Muscle layer of colon (tissue), 2 donors: ENCODE results near the gene USP15.

Source experiments
- H3K27ac ChIP-seq: one replicate; pipeline ENCODE4 v1.7.0; 2013; ENCODE audit warnings: low read depth, mild to moderate bottlenecking, low read length, moderate library complexity
- H3K27me3 ChIP-seq, 2 donors: one replicate each; pipeline ENCODE4 v1.7.0; 2013; ENCODE audit warnings: low read length in 2 of 2, mild to moderate bottlenecking in 2 of 2; ENCODE audit not compliant: insufficient read depth in 2 of 2, control insufficient read depth in 1 of 2
- H3K36me3 ChIP-seq: one replicate; pipeline ENCODE4 v1.7.0; 2013; ENCODE audit warnings: mild to moderate bottlenecking, low read length; ENCODE audit not compliant: insufficient read depth
- H3K4me1 ChIP-seq: one replicate; pipeline ENCODE4 v1.7.0; 2013; ENCODE audit warnings: mild to moderate bottlenecking, low read length; ENCODE audit not compliant: insufficient read depth
- H3K4me3 ChIP-seq, 2 donors: one replicate each; pipeline ENCODE4 v1.7.0; 2013; ENCODE audit warnings: low read length in 2 of 2, low read depth in 1 of 2, mild to moderate bottlenecking in 1 of 2, moderate library complexity in 1 of 2
- H3K9ac ChIP-seq: one replicate; pipeline ENCODE4 v1.7.0; 2013; ENCODE audit warnings: low read length
- H3K9me3 ChIP-seq: one replicate; pipeline ENCODE4 v1.7.0; 2013; ENCODE audit warnings: mild to moderate bottlenecking, low read length
- donor health status: abdominal sarcoma.
- donor health status: Adenocarcinoma of cecum.

Gene USP15

DNA sequence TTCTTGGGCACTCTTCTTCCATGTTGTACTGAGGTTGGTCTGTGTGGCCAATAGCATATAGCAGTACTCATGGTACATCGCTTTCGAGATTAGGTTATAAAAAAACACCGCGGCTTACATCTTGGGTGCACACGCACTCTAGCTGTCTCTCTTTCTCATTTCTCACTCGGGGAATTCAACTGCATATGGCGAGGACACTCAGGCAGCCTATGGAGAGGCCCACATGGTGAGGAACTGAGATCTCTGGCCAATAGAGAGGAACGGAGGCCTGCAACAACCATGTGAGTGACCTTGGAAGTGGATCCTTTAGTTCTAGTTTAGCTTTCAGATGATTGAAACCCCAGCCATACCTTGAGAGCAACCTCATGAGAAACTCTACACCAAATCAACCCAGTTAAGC lies 45.6 kb downstream of the USP15 start:
- no peak overlapping the region for H3K4me3 ChIP-seq
- no peaks in the 10 kb centered on the region for H3K27me3 ChIP-seq
- H3K4me1 ChIP-seq: no peaks in the 10 kb centered on the region
- H3K36me3 ChIP-seq: peaks cover 26% of the 10 kb centered on the region
- no peak overlapping the region for H3K9ac ChIP-seq
- H3K27ac ChIP-seq: no peak overlapping the region
- H3K9me3 ChIP-seq: peaks cover 4% of the 10 kb centered on the region

GRCh38 chr12:62306569-62307530 lies 46.6 kb downstream of the USP15 start:
- H3K27me3 ChIP-seq: no peaks in the 10 kb centered on the region
- H3K9me3 ChIP-seq: peaks cover 4% of the 10 kb centered on the region
- no peak overlapping the region for H3K27ac ChIP-seq
- no peak overlapping the region for H3K4me3 ChIP-seq
- no peak overlapping the region for H3K9ac ChIP-seq
- peaks cover 26% of the 10 kb centered on the region for H3K36me3 ChIP-seq
- no peaks in the 10 kb centered on the region for H3K4me1 ChIP-seq

- peaks cover 24% of the 10 kb centered on the region for H3K36me3 ChIP-seq
- no peak overlapping the region for H3K9ac ChIP-seq
- H3K9me3 ChIP-seq: peaks cover 4% of the 10 kb centered on the region
- H3K4me3 ChIP-seq: no peak overlapping the region
- no peak overlapping the region for H3K27ac ChIP-seq
- H3K27me3 ChIP-seq: no peaks in the 10 kb centered on the region
- no peaks in the 10 kb centered on the region for H3K4me1 ChIP-seq
Measured at GRCh38 chr12:62308201-62308600, 48.0 kb downstream of the USP15 start.

- Histone ChIP-seq H3K36me3 (peaks cover 2% of the 10 kb centered on the region), H3K9me3 (no peaks in the 10 kb centered on the region), H3K9ac (no peak overlapping the region), H3K4me3 (no peak overlapping the region), H3K27me3 (no peaks in the 10 kb centered on the region), H3K4me1 (no peaks in the 10 kb centered on the region), H3K27ac (no peak overlapping the region)
Measured at GRCh38 chr12:62313727-62314380, 53.6 kb downstream of the USP15 start.

GRCh38 chr12:62317017-62317416 lies 56.8 kb downstream of the USP15 start:
- Histone ChIP-seq H3K4me3 (no peak overlapping the region), H3K27ac (no peak overlapping the region)

GRCh38 chr12:62319058-62319457 lies 58.9 kb downstream of the USP15 start:
- Histone ChIP-seq H3K27ac (no peak overlapping the region), H3K9ac (no peak overlapping the region), H3K4me1 (no peaks in the 10 kb centered on the region), H3K4me3 (no peak overlapping the region), H3K9me3 (no peaks in the 10 kb centered on the region), H3K36me3 (peaks cover 31% of the 10 kb centered on the region), H3K27me3 (no peaks in the 10 kb centered on the region)

More at GRCh38 chr12:62317017-62317416, 56.8 kb downstream of the USP15 start:
- H3K9ac ChIP-seq: no peak overlapping the region
- H3K27me3 ChIP-seq: no peaks in the 10 kb centered on the region
- no peaks in the 10 kb centered on the region for H3K4me1 ChIP-seq
- peaks cover 19% of the 10 kb centered on the region for H3K36me3 ChIP-seq
- H3K9me3 ChIP-seq: no peaks in the 10 kb centered on the region

DNA sequence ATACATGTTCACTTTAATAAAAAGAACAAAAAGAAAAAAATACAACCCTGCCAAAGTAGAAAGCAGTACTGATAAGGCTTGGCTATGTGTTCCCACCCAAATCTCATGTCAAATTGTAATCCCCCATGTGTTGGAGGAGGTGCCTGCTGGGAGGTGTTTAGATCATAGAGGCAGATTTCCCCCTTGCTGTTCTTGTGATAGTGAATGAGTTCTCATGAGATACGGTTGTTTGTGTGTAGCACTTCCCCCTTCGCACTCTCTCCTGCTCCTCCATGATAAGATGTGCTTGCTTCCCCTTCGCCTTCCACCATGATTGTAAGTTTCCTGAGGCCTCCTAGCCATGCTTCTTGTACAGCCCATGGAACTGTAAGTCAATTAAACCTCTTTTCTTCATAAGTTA lies 59.9 kb downstream of the USP15 start:
- Histone ChIP-seq H3K9me3 (no peaks in the 10 kb centered on the region), H3K4me1 (no peaks in the 10 kb centered on the region), H3K36me3 (peaks cover 31% of the 10 kb centered on the region), H3K9ac (no peak overlapping the region), H3K27ac (no peak overlapping the region), H3K27me3 (no peaks in the 10 kb centered on the region), H3K4me3 (no peak overlapping the region)

DNA sequence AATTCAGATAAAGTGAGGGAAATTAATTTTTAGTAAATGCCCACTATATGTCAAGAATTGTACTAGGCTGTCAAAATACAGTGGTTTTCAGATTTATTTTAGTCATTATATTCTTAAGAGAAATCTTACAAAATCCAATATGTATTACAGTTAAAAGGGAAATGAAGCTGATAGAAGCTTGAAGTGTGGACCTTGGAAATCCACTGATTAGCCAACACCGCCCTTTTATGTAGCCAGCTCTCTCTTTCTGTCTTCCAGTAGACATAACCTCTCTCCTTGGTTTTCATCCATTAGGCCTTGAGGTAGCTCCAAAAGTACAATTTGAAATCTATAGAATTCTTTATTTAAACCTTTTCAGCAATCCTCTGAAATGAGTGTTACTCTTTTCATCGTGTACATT lies 63.2 kb downstream of the USP15 start:
- H3K4me3 ChIP-seq: no peak overlapping the region
- no peaks in the 10 kb centered on the region for H3K4me1 ChIP-seq
- no peaks in the 10 kb centered on the region for H3K27me3 ChIP-seq
- no peak overlapping the region for H3K9ac ChIP-seq
- H3K36me3 ChIP-seq: peaks cover 31% of the 10 kb centered on the region
- H3K9me3 ChIP-seq: no peaks in the 10 kb centered on the region
- H3K27ac ChIP-seq: no peak overlapping the region

DNA sequence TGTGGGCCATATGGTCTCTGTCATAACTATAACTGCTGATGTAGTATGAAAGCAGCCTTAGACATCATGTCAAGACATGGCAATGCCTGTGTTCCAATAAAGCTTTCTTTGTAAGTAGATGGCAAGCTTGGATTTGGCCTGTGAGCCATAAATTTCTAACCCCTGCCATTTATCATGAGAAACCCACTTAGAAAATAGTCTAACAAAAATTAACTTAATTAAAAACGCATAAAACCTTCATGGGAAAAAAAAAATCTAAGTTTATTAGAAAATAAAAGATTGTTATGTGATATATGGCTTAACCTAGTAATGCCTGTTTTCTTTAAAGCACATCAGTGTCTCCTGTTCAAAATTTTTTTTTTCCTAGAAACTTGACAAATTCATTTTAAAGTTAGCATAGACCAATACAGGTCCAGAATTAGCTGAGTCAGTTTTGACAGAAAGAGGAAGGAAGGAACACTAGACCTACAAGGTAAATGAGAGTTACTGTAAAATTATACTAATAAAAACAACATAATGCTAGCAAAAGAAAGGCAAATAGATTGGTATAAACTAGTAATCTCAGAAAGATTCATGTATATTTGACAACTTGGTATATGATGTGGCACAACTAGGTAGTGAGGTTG lies 68.2 kb downstream of the USP15 start:
- no peaks in the 10 kb centered on the region for H3K4me1 ChIP-seq
- H3K27me3 ChIP-seq: no peaks in the 10 kb centered on the region
- no peak overlapping the region for H3K27ac ChIP-seq
- no peaks in the 10 kb centered on the region for H3K9me3 ChIP-seq
- no peaks in the 10 kb centered on the region for H3K36me3 ChIP-seq
- H3K4me3 ChIP-seq: no peak overlapping the region
- no peak overlapping the region for H3K9ac ChIP-seq

DNA sequence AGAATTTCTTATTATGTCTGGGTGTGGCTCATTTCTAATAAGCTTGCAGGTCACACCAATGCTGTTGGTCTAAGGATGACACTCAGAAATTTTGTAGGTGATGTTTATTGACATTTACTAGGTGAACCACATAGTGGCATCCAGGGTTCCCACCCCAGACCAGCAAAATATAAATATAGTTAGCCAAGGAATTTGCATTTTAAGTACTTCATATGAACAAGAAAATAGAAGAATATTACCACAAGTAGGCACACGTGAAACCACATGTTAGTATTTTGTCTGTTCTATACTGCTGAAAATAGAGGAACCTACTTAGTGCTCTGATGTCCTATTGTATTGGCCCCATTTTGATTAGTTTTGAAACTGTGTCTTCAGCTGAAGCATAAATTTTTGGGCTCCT lies 71.1 kb downstream of the USP15 start:
- H3K9ac ChIP-seq: no peak overlapping the region
- no peak overlapping the region for H3K27ac ChIP-seq
- H3K4me1 ChIP-seq: no peaks in the 10 kb centered on the region
- no peaks in the 10 kb centered on the region for H3K27me3 ChIP-seq
- H3K36me3 ChIP-seq: no peaks in the 10 kb centered on the region
- H3K4me3 ChIP-seq: no peak overlapping the region
- H3K9me3 ChIP-seq: no peaks in the 10 kb centered on the region

DNA sequence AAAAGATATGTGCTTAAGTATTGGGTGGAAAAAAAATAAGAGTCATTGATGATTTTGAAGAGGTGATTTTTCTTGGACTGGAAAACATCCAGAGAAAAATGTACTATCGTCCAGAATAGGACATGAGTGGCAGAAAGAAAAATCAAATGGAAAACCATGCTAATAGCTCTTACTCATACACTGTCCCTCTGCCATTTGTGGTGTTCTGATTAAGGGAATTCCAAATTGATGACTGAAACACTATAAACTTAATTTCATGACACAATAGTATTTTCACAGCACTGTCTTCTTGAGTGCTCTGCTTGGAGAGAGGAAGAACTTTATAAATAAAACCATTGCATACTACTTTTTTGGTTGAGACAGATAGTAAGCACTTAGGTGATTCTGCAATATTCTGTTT lies 72.4 kb downstream of the USP15 start:
- Histone ChIP-seq H3K9ac (no peak overlapping the region), H3K27me3 (no peaks in the 10 kb centered on the region), H3K4me1 (no peaks in the 10 kb centered on the region), H3K9me3 (no peaks in the 10 kb centered on the region), H3K36me3 (no peaks in the 10 kb centered on the region), H3K4me3 (no peak overlapping the region), H3K27ac (no peak overlapping the region)
